NCI-H2171 (cell line): ENCODE measurements around the gene ZSWIM3.
"Not testable (repeated sequence)": the region's sequence is repeated elsewhere in the genome, so short reads cannot be mapped to it uniquely, and the experiment has no call there.

Experiments
- DNase-seq: peaks from one replicate; lab custom pipeline; 2025; lab: John Stamatoyannopoulos, UW

ZSWIM3 gene

DNA sequence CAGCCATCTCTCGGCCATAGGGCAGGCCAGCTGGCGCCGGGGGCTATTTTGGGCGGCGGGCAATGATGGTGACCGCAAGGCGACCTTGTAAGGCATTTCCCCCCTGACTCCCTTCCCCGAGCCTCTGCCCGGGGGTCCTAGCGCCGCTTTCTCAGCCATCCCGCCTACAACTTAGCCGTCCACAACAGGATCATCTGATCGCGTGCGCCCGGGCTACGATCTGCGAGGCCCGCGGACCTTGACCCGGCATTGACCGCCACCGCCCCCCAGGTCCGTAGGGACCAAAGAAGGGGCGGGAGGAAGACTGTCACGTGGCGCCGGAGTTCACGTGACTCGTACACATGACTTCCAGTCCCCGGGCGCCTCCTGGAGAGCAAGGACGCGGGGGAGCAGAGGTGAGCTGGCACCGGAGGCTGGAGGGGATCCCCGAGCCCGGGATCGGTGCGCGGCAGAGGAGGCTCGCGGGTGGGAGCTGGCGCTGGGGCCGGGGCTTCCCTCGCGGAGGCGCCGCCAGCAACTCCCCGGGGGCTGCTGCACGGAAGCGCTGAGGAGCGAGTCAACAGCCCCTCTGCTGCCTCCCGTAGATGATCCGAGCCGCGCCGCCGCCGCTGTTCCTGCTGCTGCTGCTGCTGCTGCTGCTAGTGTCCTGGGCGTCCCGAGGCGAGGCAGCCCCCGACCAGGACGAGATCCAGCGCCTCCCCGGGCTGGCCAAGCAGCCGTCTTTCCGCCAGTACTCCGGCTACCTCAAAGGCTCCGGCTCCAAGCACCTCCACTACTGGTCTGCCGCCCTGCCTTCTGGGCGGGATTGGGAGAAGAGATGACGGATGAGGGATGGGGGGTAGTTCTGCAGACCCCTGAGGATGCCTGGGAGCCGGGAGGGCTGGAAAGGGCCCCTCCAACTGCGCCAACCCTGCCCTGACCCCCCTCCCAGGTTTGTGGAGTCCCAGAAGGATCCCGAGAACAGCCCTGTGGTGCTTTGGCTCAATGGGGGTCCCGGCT lies 33.9 kb downstream of the ZSWIM3 start, which contains the start of the genes CTSA and NEURL2:
CTSA (plus strand) TSS at position 351 of the 999 bp plus-strand sequence; CDS start at position 585, 234 bp downstream.
NEURL2 (minus strand) TSS at position 224 of the 999 bp plus-strand sequence; CDS start at position 7, 217 bp downstream.
- peak; percentile 93 for DNase-seq

DNA sequence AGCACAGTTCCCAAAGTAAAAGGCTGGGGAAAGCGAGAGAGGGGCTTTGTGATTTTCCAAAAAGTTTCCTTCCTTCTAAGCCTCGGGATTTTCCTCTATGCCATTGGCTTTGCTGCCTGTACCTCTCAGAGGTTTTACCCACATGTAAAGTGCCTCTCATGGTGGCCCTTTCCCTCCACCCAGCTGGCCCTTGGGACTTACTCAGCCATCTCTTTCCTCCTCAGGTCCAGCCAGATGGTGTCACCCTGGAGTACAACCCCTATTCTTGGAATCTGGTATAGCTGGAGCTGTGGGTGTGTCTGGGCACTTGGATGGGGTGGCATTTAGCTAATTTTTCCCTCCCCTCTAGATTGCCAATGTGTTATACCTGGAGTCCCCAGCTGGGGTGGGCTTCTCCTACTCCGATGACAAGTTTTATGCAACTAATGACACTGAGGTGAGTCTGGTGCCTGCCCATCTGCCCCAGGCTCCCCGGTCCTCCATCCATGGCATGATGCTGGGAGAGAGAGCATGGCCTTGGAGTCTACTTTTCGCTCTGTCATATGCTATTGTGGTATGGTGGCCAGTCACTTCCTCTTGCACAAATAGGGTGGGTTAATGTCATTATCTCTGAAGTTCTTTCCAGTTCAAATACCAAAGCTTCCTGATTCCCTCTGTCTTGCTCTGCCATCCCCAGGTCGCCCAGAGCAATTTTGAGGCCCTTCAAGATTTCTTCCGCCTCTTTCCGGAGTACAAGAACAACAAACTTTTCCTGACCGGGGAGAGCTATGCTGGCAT lies 34.8 kb downstream of the ZSWIM3 start:
- no peak for DNase-seq

DNA sequence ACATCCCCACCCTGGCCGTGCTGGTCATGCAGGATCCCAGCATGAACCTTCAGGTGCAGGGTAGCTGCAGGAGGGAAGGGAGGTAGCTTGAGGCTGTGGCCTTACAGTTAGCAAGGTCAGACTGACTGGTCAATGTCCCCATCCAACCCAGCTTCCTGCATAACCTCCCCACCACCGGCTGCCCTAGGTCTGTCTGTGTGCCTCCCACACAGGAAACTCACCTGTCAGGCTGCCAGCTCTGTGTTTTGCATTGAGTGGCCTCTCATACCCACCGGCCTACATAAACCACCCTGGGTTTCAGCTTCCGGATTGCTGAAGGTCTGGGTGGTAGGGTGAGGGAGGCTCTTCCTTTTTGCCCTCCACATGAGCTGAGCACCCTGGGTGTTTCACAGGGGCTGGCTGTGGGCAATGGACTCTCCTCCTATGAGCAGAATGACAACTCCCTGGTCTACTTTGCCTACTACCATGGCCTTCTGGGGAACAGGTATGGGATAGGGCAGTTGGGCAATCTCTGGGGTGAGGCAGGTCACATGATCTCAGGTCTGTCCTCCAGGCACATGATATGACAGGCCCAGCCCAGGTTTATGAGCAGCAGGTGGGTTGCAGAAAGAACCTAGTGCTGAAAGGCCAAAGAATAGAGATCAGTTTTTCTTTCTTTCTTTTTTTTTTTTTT lies 35.5 kb downstream of the ZSWIM3 start:
- no peak for DNase-seq

DNA sequence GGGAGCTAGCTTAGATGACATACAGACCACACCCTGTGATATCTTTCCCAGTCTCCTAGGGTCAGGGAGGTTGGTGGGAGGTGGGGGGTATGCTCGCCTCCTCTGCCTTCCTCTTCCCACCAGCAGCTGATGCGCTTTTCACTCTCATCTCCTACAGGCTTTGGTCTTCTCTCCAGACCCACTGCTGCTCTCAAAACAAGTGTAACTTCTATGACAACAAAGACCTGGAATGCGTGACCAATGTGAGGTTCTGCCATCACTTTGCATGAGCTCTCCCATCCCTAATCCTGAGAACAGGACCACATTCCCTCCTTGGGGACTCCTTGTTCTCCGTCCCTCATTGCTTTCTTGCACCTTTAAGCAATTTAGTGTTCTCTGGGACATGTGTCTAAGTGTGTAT lies 36.4 kb downstream of the ZSWIM3 start:
- no peak for DNase-seq

DNA sequence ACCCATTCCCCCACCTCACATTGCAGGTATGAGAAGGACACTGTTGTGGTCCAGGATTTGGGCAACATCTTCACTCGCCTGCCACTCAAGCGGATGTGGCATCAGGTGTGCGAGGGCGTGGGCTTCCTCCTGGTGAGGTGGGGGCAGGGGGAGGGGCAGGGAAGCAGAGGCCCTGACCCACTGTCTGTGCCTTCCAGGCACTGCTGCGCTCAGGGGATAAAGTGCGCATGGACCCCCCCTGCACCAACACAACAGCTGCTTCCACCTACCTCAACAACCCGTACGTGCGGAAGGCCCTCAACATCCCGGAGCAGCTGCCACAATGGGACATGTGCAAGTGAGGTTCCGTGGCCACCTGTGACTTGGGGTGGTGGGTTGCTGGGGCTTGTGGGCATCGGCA lies 37.4 kb downstream of the ZSWIM3 start:
- DNase-seq, result no peak

DNA sequence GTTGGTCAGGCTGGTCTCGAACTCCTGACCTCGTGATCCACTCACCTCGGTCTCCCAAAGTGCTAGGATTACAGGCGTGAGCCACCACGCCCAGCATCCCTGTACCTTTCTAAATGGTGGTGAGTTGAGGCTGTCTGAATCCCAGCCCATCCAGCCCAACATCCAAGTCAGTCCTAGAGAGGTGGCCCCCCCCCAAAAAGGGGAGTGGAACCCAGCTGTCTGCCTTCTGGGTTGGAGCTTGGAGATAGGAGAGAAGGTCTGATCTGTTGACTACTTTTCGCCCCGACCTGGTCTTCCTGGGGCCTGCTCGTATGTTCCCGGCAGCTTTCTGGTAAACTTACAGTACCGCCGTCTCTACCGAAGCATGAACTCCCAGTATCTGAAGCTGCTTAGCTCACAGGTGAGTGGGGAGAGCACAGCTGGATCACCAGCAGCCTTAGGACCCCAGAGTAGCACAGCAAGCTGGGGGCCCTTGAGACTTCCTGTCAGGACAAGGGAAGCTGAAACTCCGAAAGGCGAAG lies 39.3 kb downstream of the ZSWIM3 start:
- no peak for DNase-seq

DNA sequence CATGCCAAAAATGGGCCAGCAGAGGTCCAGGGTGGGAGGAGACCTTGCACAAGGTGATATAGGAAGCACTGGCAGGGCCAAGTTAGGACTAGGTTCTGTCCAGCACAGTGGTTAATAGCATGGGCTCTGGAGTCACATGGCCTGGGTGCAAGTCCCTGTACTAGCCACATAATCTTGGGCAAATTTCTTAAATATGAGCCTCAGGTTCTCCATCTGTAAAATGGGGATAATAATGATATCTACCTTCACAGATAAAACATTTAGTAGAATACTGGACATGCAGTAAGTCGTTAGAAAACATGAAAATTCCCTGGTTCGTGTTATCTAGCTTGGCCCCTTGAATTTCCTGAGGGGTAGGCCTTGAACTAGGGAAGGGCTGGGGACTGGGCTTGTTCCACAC lies 39.9 kb downstream of the ZSWIM3 start:
- no peak for DNase-seq

DNA sequence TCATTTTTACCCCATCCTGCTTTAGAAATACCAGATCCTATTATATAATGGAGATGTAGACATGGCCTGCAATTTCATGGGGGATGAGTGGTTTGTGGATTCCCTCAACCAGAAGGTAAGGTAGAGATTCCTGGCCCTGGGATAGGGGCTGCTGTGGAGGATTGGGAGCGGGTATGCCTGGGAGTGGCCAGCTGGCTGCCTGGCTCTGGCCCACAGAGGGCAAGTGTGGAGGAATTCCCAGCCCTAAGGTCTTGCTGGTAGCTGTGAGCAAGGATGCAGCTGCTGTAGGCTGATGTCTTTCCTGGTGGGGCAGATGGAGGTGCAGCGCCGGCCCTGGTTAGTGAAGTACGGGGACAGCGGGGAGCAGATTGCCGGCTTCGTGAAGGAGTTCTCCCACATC lies 40.3 kb downstream of the ZSWIM3 start:
- no peak for DNase-seq

DNA sequence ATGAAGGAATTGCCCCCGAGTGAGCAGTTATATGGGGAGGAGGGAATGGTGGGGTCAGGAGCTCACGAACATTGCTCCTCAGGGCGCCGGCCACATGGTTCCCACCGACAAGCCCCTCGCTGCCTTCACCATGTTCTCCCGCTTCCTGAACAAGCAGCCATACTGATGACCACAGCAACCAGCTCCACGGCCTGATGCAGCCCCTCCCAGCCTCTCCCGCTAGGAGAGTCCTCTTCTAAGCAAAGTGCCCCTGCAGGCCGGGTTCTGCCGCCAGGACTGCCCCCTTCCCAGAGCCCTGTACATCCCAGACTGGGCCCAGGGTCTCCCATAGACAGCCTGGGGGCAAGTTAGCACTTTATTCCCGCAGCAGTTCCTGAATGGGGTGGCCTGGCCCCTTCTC lies 40.9 kb downstream of the ZSWIM3 start:
- no peak for DNase-seq

DNA sequence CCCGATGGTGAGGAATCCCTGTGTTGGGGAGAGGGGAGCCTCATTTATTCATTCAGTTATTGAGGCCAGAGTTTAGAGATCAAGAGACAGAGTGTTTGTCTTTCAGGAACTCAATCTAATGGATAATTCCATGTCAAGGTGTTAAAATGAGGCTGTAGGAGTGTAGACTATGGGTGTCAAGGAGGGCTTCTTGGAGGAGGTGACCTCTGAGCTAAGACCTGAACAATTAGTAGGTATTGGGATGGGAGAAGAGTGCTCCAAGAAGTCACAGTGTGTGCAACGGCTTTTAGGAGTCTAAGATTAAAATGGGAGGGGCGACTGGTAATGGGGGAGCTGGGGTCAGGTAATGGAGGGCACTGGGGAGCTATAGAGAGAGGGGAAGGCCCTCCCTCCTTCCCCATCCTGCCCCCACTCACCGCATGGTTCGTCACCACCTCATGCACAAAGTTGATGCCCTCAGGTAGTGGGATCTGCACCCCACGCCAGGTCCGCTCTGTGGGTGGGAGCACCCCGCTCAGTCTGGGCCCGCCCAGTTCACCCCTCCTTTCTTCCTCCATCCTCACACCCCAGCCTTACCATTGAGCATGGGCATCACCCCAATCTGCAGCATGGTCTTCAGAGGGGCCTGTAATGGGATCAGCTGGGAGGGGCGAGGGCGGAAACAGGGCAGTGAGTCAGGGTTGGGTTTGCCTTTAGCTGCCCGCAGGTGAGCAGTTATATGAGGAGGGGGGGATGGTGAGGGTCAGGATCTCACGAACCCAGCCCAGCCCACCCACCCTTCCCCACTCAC lies 41.8 kb downstream of the ZSWIM3 start:
- DNase-seq, result no peak

DNA sequence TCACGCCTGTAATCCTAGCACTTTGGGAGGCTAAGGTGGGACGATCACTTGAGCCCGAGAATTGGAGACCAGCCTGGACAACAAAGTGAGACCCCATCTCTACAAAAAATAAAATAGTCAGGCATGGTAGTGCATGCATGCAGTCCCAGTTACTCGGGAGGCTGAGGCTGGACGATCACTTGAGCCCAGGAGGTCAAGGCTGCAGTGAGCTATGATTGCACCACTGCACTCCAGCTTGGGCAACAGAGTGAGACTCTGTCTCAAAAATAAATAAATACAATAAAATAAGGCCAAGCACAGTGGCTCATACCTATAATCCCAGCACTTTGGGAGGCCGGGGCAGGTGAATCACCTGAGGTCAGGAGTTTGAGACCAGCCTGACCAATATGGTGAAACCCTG lies 43.9 kb downstream of the ZSWIM3 start:
- not testable (repeated sequence) for DNase-seq

DNA sequence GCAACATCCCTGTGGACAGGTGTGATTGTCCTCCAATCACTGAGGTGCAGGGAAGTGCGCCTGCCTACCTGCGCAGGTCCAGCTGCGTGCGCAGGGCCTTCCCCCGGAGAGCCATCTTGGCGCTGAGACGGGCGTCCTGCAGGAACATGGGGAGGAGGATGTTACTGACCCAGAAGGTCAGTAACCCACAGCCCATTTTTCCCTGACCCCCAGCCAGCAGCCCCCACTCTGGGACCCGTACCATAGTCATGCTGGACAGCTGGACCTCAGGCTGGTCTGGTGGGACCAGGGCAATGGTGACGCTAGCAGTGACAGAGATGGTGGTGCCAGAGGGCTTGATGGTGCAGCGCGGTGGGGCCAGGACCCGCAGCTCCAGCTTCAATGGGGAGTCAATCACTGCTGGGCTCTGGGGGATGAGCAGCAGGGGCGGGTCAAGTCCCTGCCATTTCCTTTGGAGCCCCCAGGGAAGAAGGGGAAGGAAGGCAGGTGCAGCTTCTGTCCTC lies 44.8 kb downstream of the ZSWIM3 start:
- DNase-seq, result no peak

DNA sequence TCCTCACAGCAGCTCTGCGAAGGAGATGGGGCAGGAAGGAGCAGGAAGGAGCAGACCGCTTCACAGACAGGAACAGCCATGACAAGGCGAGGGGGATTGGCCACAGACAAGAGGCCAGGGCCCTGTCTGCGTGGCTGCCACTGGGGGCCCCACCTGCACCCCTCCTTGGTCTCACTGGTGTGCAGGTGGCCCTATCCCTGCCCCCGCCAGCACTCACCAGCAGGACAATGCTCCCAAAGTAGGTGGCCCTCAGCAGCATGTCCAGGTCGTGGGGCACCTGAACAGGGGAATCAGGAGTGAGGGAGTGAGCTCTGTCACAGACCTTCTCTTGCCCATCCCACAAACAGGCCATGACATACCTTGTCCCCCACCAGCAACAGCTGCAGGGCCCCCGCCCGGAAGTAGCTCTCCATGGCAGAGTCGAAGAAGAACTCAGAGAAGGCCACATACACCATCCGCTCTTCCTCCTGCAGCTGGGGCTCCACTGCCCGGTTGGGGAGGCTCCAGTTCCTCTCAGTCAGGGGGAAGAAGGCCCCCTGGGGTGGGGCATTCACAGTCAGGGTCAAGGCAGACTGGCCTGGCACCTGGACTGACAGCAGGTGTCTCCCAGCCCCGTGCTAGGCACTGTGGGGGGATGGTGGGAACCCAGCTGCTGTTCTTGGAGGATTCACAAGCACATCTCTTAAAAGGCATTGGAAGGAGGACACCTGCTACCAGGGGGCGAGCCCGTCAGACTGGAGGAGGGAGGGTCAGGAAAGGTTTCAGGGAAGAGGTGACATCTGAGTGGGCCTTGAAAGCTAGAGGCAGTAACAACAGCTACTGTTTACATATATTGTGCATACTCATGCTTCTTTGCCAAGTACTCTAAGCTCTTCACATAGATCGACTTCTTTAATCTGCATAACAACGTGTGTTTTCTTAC lies 47.4 kb downstream of the ZSWIM3 start:
- no peak for DNase-seq

DNA sequence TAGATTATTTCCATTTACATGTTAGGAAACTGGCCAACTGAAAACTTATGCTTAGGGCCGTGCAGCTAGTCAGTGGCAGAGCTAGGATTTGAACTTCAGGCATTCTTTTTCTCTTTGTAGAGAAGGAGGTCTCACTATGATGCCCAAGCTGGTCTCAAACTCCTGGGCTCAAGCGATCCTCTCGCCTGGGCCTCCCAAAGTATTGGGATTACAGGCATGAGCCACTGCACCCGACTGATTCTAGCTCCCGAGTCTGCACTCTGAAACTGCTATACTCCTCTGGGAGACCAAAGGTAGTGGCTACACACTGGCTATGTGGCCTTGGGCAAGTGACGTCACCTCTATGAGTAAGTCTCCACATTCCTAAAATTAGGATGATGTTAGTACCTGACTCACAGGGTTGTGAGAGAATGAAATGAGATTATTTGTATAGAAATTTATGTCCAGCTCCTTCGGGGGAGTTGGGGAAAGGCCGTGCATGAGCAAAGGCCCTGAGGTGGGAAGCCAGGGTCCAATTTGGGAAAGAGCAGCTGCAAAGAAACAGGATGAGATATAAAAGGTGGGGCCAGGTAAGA lies 48.2 kb downstream of the ZSWIM3 start:
- no peak for DNase-seq

DNA sequence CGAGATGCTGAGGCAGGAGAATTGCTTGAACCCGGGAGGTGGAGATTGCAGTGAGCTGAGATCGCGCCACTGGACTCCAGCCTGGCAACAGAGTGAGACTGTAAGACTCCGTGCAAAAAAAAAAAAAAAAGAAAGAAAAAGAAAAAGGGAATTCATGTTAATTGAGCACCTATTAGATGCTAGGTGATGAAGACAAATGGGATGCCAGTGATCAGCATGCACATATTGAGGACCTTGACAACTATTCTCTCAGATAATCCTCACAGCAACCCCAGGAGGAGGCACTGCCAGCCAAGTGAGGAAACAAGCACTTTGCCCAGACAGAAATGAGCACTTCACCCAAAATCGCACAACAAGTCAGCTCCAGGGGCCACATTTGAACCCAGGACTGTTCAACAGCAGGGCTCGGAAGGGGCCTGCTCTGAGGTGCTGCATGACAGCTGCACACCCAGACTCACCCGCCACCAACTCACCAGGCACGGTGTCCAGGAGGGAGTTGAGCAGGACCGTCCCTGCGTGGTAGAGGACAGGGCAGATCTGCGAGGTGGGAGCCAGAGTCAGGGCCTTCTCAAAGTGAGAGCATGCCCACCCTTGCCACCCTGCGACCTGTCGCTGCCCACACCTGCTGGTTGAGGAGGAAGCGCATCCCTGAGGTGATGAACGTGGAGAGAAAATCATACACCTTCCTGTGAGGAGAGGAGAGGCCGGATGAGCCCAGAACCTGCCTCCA lies 50.0 kb downstream of the ZSWIM3 start:
- DNase-seq, result no peak

DNA sequence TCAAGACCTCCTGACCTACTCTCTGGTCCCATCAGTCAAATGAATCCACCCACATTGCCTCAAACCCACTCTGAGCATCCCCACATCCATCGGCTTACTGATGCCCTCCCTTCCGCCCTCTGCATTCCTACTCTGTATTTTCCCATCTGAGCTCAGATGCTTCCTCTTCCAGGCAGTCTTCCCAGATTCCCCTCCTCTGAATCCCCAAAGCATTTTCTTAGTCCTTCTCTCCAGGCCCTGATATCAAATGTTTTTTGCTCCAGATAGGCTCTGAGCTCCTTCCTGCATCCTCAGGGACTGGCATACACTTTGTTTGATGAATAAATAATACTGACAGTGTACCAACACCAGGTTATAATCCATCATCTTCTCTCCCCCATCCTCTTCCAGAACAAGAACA lies 50.7 kb downstream of the ZSWIM3 start:
- no peak for DNase-seq

DNA sequence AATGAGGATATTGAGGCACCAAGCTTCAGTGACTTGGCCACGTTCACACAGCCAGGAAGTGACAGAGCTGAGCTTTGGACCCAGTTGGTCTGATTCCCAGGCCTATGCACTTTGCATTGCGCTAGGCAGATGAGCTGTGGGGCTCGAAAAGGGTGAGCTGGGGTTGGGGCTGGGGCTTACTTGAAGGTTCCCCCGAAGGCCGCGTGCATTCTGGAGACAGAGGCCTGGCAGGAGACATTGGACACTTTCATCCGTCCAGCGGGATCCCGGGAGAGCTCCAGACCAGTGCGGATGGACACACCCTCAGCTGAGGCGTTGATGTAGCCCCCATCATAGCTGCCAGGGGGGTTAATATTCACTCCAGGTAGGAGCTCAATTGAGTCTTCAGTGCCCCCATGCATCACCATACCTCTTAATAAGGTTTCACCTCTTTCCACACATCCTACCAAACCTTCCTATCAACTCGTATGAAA lies 52.0 kb downstream of the ZSWIM3 start:
- no peak for DNase-seq

DNA sequence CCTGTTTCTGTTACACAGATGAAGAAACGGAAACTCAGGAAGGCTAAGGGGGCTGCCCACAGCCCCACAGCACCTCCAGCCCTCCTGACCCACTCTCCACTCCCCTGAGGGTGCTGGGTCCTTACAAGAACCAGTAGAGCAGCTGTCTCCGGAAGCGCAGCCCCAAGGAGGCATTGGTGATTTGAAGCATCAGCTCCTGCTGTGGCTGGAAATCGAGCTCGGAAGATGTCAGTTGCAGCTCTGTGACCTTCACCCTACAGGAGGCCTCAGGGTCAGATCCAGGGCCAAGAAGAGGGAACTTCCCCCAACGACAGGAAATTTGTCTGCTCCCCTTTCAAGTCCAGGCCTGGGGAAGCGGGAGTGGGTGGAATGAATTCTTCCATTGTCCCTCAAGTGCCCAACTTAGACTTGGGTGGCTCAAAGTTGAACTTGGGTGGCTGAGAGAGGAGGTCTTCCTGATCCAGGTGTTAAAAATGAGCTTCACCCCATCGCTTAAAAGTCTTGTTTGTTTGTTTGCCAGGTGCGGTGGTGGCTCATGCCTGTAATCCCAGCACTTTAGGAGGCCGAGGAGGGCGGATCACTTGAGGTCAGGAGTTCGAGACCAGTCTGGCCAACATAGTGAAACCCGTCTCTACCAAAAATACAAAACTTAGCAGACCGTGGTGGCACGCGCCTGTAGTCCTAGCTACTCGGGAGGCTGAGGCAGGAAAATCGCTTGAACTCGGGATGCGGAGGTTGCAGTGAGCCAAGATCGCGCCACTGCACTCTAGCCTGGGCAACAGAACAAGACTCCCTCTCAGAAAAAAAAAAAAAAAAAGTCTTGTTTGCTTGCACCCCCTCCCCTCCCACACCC lies 52.6 kb downstream of the ZSWIM3 start:
- DNase-seq, result no peak
